ENCODE data around the gene CD40.

The CD40 gene

GRCh38 chr20:46151936-46152335, 33.8 kb downstream of the CD40 start:
- no peak for DNase-seq

- DNase-seq: no peak
Measured at GRCh38 chr20:46152824-46153586, 34.9 kb downstream of the CD40 start.

- no peak for DNase-seq
Measured at GRCh38 chr20:46154305-46154704, 36.2 kb downstream of the CD40 start.

- no peak for DNase-seq
Measured at GRCh38 chr20:46154796-46155195, 36.7 kb downstream of the CD40 start.

GRCh38 chr20:46156065-46156464, 38.0 kb downstream of the CD40 start:
- DNase-seq: no peak

- DNase-seq: no peak
Measured at GRCh38 chr20:46157076-46157592, 39.0 kb downstream of the CD40 start.

- DNase-seq: no peak
Measured at GRCh38 chr20:46157625-46158024, 39.5 kb downstream of the CD40 start.

- DNase-seq: no peak
Measured at GRCh38 chr20:46158476-46158987, 40.4 kb downstream of the CD40 start.

GRCh38 chr20:46159101-46159897, 41.2 kb downstream of the CD40 start:
- DNase-seq: no peak

- no peak for DNase-seq
Measured at GRCh38 chr20:46160661-46161060, 42.5 kb downstream of the CD40 start.

GRCh38 chr20:46161921-46162320, 43.8 kb downstream of the CD40 start:
- no peak for DNase-seq

GRCh38 chr20:46164254-46164653, 46.1 kb downstream of the CD40 start:
- no peak for DNase-seq

- no peak for DNase-seq
Measured at GRCh38 chr20:46167080-46167479, 49.0 kb downstream of the CD40 start.

- no peak for DNase-seq
Measured at GRCh38 chr20:46168438-46168837, 50.3 kb downstream of the CD40 start.

GRCh38 chr20:46169245-46170171, 51.4 kb downstream of the CD40 start:
- no peak for DNase-seq

GRCh38 chr20:46171476-46171875, 53.4 kb downstream of the CD40 start:
- DNase-seq: no peak

GRCh38 chr20:46171909-46172308, 53.8 kb downstream of the CD40 start:
- DNase-seq: no peak

- no peak for DNase-seq
Measured at GRCh38 chr20:46172455-46172854, 54.3 kb downstream of the CD40 start.

GRCh38 chr20:46172961-46173536, 54.9 kb downstream of the CD40 start:
- no peak for DNase-seq

- no peak for DNase-seq
Measured at GRCh38 chr20:46173652-46174468, 55.7 kb downstream of the CD40 start.

- no peak for DNase-seq
Measured at GRCh38 chr20:46174469-46175126, 56.5 kb downstream of the CD40 start.
